Raji (cell line): Measurements from ENCODE around the gene HSP90B1.

Experiments
- POLR2A ChIP-seq: IDR thresholded peaks from 2 replicates; pipeline ENCODE4 v1.6.1; 2011; ENCODE audit warnings: low read depth, low read length, control low read depth; ENCODE audit not compliant: insufficient read depth

Gene HSP90B1

DNA sequence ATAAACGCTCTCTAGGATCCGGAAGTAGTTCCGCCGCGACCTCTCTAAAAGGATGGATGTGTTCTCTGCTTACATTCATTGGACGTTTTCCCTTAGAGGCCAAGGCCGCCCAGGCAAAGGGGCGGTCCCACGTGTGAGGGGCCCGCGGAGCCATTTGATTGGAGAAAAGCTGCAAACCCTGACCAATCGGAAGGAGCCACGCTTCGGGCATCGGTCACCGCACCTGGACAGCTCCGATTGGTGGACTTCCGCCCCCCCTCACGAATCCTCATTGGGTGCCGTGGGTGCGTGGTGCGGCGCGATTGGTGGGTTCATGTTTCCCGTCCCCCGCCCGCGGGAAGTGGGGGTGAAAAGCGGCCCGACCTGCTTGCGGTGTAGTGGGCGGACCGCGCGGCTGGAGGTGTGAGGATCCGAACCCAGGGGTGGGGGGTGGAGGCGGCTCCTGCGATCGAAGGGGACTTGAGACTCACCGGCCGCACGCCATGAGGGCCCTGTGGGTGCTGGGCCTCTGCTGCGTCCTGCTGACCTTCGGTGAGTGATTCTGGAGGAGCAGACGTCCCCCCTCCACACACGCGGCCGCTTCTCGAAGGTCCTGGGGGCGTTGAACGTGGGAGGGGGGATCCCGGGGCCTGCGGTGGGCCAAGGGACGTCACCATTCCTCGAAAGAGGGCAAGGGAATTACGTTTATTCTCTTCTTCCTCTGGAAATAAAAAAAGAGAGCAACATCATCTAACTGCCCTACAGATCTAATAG, at the start of gene HSP90B1:
Gene HSP90B1 (plus strand): TSS at position 377 of the 753 bp plus-strand sequence. CDS start 106 bp downstream, at position 483.
- TF ChIP-seq POLR2A: peak; percentile 89

DNA sequence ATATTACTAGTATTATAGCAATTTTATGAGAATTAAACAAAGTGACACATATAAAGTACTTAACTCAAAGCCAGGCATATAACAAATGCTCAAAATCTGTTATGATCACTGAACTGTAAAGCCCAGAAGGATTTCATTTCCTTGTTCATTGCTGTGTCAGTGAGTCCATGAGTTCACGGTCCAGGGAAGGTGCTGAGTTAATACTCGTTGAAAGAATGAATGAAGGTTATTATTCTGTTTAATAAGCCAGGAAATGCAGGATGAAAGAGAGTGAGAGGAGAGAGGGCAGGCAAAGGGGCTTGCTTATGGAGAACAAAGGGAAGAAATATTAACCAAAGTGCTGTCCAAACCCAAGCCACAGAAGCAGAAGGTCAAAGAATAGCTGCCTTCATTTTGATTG, 48.9 kb upstream of the HSP90B1 start:
- no peak for TF ChIP-seq POLR2A

DNA sequence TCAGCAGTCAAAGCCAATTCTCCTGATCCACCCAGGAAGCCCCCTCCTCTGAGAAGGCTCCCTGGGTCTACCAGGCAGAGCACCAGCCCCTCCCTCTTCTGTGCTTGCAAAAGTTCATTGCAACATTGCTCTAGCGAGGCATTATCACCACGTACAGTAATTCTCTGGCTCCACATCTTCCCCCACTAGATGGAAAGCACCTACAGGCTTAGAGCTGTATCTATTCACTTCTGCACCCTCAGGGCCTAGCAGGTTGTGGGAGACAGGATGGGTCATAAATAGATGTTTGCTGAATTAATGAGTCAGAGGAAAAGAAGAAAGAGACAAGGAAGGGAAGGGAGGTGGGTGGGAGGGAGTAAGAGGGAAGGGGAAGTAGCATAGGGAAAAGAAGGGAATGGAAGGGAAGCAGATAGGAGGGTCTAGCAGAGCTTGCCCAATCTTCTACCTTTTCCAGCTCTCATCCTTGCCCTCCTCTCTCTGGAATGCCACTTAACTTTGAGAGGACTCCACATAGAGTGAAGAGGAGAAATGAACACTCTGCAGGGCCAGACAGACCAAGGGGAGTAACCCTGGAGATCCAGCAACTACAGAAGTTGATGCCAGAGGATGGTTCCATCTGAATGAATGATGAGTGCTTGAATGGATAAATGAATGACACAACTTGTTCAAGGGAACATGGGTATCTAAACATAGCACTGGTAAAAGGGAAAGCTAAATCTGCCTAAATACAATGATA, 47.2 kb upstream of the HSP90B1 start:
- no peak for TF ChIP-seq POLR2A

DNA sequence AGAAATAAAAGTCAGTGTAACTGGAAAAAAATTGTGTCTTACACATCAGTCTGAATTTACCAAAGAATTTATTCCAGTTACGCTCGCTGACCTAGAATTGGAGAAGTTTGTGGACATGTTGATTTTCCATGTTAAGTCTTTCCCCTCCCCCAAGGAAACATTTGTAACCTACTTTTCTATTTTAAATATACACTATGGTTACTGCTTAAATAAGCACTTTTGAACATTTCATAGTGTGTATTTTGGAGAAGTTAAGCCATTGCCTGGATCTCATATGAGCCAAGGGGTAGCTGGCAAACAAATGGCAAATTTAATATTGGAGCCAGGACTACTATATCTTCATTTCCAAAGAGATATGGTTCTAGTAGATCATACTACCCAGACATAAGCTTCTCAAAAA, 46.3 kb upstream of the HSP90B1 start:
- TF ChIP-seq POLR2A: no peak

DNA sequence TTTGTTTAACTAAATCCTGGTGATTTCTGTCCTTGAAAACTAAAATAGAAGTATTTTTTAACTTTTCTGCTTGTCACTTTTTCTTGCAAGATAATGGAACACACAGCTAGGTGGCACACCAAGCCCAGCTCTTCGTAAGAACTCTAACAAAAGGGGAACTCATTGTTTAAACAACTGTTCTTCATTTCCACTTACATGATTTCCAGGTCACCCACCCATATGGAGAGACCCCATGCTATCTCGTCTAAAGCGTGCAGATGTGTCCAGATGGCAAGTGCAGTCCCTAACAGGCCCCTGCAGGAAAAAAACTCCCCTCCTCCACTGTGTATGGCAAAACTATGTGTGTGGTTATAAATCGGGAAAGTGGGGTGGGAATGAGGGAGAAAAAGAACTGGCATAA, 45.9 kb upstream of the HSP90B1 start:
- TF ChIP-seq POLR2A: no peak

DNA sequence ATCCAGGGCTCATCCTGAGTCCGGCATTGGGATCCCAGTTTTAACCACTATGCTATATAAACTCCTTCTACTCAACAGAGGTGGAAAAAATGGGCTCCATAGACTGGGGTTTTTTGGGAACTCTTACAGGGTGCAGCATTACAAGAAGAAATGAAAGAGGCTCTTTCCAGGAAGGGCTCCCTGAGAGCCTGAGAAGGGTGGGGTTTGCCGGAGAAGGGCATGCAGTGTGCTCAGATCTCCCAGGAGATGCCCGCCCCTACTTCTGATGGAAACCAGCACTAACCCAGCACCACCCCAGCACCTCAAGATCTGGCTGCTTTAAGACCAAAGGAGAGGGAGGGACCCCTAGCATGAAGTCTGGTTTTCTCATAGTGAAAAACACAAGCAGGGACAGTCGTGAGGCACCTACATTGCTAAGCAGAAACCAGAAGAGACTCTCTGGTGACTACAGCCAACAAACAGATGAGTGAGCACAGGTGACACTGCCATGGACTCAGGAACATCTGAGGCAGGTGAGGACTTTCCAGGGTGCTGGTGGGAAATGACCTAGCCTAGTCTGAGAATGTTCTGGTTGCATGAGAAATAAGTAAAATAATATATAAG, 43.9 kb upstream of the HSP90B1 start:
- no peak for TF ChIP-seq POLR2A

DNA sequence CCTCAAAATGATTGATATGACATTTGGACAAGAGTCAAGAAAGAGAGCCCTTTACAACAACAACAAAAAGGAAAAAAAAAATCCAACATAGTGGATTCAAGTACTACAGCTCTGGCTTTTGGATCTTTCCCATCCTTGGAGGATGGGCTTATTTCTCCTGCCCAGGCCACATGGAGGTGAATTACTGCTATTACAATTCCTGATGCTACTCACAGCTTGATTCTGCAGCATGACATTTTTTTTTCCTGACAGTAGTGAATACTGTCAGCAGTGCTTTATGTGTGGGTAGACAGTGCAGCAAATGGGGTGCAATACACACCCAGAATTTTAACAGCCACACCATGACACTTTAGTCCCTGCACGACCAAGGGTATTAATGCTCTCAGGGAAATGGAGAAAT, 42.5 kb upstream of the HSP90B1 start:
- TF ChIP-seq POLR2A: no peak

DNA sequence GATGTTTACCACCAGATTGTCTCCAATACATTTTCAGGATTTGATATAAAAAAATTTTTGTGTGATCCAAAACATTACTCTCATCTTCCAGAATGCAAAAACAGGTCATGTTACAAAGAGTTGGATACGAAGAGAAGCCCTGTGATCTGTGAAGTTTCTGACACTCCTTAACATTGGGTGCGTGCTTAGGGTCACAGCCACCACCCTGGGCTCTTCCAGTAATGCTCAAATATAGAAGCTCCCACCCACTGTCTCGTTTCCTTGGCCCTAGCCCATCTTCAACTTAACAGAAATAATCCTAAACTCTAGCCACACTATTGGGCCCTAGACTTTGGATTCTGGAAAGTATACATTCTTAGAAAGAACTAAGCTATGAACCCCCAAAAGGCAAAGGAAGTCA, 32.9 kb upstream of the HSP90B1 start:
- no peak for TF ChIP-seq POLR2A

DNA sequence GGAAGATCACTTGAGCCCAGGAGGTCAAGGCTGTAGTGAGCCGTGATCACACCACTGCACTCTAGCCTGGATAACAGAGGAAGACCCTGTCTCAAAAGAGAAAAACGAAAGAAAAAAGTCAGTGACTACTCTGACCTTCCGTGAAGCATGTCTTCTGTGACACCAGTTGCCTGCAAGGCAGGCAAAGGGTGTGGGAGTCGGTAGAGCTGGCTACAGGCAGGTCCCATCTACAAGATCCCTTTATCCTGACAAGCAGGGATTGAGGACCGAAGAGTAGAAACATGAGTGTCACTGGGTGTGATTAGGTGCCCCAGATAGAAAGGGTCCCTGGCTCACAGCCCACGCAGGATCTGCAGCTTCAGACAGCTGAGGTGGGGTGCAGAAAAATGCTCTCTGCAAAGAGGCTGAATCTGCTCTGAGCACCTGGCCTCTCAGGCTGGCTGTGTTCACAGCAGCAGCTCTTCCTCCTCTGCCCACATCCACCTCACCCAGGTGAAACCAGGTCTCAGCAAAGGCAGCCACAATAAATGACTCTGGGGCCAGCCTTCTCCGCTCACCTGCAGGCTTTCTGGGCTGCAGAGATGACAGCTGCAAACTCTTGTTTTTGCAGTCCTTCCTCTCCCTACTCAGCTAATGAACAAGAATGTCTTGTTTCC, 28.6 kb upstream of the HSP90B1 start:
- TF ChIP-seq POLR2A: no peak

DNA sequence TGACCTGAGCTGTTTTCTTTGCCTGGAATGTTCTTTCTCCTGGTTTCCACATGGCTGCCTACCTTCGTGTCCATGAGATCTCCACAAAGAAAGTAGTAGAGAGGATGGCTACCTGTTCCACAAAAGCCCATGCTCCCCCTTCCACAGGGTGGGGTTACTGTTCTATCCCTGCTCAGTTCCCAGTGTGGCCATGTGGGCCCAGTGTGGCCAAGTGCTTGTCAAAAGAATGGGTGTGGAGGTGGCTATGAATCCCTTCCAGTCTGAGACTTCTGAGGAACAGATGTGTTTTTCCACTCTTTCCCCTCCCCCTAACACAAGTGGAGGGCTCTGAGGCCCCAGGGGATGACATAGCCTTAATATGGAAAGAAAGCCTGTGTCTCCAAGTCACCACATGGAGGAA, 26.2 kb upstream of the HSP90B1 start:
- TF ChIP-seq POLR2A: no peak

DNA sequence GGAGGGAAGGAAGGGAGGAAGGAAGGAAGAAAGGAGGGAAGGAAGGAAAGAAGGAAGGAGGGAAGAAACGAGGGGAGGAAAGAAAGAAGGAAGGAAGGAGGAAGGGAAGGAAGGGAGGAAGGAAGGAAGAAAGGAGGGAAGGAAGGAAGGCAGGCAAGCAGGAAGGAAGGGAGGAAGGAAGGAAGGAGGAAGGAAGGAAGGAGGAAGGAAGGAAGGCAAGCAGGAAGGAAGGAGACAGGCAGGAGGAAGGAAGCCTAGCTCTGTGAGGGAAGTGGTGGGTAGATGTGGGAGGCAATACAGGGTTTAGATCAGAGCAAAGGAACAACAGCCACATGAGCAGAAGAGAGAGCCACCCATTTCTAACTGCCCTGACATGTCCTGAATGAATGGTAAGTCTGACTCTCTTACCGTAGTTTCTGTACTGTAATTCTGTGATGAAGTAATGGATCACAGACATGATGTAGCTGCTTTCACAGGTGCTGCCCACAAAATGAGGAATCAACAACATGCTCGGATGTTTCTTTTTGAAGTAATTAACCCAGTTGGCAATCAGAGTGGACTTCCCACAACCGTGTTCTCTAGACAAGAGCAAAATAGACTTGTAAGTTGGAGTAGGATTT, 24.4 kb upstream of the HSP90B1 start:
- TF ChIP-seq POLR2A: no peak

DNA sequence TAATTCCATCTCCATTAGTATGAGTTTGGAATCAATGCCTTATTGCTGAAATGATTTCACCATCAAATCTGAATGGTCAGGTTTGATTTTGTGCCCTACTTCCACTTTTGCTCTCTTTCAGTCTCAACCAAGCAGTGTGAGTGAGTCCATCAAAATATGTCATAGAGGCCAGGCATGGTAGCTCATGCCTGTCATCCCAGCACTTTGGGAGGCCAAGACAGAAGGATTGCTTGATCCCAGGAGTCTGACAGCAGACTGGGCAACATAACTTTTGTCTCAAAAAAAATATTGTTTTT, 22.0 kb upstream of the HSP90B1 start:
- no peak for TF ChIP-seq POLR2A

DNA sequence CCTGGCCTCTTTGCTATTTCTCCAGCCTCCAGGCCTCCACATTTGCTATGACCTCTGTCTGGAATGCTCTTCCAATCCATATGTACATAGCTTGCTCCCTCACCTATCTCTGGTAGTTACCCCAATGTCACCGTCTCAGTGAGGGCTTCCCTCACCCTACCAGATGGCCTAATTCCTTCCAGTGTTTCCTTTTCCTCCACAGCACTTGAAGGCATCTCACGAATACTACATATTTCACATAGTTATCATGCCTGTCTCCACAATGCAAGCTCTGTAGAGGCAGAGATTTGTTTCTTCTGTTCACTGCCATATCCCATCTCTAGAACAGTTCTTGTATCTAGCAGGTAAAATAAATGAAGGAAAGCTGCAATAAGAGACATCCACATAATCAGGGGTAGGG, 21.3 kb upstream of the HSP90B1 start:
- no peak for TF ChIP-seq POLR2A

DNA sequence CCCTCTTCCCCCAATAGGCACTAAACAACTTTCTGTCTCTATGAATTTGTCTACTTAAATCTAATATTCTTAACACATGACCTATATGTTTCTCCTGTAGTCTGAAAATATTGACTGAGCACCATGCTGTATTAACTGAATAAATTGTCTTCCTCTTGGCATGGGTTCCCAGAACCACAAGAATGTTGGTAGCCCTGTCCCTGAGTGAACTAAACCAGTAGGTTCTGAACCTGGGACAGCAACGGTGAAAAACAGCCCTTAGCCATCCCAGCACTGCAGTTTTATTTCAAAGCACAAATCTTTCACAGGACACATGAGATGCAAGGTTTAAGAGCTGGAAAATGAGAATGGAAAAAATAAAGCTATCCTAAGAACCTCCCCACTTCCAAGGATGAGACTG, 20.4 kb upstream of the HSP90B1 start:
- TF ChIP-seq POLR2A: no peak

DNA sequence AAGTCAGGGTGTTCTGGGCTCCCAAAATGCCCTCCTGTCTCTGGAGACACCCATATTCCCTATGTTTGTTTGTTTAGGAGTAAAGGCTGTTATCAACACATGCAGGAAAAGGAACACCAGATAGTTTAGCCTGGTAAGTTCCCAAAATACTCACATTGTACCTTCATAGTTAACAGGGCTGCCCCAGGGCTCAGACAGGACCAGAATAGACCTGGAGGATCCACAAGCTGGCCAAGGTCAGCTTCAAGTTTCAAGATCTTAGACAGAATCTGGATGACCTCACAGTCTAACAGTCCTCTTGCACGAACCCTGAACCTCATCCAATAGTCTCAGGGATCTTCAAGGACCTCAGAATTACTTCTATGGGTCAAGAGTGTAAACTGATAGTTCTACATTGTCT, 18.1 kb upstream of the HSP90B1 start:
- no peak for TF ChIP-seq POLR2A
